Measurements from ENCODE around the gene GATA1.
"Not testable (repeated sequence)": the region's sequence is repeated elsewhere in the genome, so short reads cannot be mapped to it uniquely, and the experiment has no call there.

Gene GATA1

GRCh38 chrX:48816014-48816810 lies 29.8 kb downstream of the GATA1 start:
- no peak for DNase-seq

- DNase-seq: no peak
Measured at GRCh38 chrX:48818098-48818497, 31.7 kb downstream of the GATA1 start.

GRCh38 chrX:48818866-48819265 lies 32.5 kb downstream of the GATA1 start:
- DNase-seq: no peak

DNA sequence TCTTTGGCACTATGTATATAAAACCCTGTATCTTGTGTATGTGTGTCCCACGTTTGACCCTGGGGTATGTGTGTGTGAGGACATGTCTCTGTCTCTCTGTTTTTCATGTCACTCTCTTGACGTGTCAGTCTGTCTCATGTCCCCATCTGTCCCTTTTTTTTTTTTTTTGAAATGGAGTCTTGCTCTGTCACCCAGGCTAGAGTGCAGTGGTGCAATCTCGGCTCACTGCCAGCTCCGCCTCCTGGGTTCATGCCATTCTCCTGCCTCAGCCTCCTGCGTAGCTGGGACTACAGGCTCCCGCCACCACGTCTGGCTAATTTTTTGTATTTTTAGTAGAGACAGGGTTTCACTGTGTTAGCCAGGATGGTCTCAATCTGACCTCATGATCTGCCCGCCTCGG lies 33.0 kb downstream of the GATA1 start:
- not testable (repeated sequence) for DNase-seq

- DNase-seq: no peak
Measured at GRCh38 chrX:48823053-48823452, 36.7 kb downstream of the GATA1 start.

DNA sequence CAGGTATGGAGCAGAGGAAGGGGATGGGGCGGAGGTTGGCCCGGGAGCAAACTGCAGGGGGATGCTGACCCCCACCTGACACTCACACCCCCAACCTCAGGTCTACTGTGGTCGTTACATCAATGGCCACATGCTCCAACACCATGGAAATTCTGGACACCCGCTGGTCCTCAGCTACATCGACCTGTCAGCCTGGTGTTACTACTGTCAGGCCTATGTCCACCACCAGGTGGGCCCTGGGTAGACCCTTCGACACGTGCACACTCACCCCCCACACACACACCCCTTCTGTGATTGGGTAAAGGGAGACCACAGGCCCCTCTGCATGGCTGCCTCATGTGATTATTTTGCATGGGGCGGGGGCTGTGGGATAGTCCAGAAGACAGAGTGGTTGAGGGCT lies 37.7 kb downstream of the GATA1 start:
- DNase-seq: no peak

DNA sequence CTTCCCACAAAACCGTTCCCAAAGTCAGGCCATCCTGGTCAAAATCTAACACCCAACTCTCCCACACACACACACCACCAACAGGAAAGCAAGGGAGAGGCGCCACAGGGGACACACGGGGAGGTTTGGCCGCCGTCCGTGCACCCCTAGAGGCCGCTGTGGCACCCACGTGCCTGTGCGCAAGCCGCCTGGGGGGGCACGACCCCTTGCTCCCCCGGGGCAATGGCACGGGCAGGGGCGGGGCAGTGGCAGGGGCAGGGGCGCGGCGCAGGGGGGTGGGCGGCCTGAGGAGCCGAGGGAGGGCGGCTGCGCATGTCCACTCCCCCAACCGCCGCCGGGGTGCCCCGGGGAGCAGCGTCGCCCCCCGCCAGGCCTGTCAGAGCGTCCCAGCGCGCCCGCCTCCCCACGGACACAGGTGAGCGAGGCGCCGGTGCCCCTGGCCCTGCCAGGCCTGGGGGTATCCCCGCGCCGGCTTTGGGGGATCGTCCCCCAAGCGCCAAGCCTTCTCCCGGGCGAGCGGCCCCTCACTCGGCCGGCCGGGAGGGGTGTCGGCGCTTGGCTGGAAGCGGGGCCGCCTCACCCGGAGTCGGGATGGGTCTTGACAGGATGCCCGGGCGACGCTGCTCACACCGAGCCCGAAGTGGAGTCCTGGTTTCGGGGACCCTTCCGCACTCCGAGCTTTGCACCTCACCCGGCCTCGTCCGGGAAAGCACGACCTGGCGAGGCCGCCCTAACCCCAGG lies 39.9 kb downstream of the GATA1 start, which contains the start of gene ERAS:
Gene ERAS (plus strand): TSS at position 379 of the 741 bp plus-strand sequence. CDS start 2,611 bp downstream, outside the sequence.
- no peak for DNase-seq

DNA sequence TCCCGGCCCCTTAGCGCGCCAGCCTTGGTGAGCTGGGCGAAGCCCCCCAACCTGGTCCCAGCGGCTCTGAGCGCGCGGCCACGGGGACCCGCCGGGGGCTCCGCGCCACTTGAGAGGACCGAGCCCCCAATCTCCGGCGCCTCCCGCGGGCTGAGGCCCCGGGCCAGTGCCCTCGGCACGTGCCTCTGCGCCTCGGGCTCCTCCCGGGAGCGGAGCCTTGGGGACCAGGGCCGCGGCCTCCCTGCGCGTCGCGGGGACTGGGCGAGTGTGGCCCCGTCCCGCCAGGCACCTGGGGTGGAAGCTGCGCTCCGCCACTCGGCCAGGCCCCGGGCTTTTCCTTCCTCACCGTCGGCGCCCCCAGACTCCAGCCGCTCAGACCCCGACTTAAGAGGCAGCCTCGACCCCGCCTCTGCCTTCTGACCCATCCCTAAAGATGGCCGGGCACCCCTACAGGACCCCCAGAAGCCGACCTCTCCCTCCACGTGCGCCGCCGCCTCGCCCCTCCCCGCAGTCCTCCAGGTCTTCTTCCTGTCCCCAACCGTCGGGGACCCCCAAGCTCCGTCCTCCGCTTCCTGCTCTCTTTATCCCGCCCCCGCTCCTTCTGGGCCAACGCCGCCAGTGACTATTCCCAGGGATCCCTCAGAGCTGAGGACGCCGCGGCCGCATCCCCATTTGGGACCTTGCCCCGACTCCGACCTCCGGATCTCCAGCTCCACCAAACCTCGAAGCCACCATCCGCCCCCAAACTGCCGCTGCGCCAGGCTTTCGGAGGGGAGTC lies 40.7 kb downstream of the GATA1 start:
- DNase-seq: no peak

GRCh38 chrX:48827654-48827968 lies 41.2 kb downstream of the GATA1 start:
- DNase-seq: no peak

DNA sequence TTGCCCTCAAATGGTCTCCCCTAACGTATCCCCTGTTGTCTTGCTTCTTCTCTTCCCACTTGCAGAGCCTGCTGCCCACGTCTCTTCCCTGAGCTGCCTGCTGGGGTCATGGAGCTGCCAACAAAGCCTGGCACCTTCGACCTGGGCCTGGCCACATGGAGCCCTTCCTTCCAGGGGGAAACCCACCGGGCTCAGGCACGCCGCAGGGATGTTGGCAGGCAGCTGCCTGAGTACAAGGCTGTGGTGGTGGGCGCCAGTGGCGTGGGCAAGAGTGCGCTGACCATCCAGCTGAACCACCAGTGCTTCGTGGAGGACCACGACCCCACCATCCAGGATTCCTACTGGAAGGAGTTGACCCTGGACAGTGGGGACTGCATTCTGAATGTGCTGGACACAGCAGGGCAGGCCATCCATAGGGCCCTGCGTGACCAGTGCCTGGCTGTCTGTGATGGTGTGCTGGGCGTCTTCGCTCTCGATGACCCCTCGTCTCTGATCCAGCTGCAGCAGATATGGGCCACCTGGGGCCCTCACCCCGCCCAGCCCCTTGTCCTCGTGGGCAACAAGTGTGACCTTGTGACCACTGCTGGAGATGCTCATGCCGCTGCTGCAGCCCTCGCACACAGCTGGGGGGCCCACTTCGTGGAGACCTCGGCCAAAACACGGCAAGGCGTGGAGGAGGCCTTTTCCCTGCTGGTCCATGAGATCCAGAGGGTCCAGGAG lies 42.8 kb downstream of the GATA1 start:
- no peak for DNase-seq

GRCh38 chrX:48831136-48831908 lies 44.9 kb downstream of the GATA1 start:
- DNase-seq: no peak

- no peak for DNase-seq
Measured at GRCh38 chrX:48831909-48832291, 45.5 kb downstream of the GATA1 start.

DNA sequence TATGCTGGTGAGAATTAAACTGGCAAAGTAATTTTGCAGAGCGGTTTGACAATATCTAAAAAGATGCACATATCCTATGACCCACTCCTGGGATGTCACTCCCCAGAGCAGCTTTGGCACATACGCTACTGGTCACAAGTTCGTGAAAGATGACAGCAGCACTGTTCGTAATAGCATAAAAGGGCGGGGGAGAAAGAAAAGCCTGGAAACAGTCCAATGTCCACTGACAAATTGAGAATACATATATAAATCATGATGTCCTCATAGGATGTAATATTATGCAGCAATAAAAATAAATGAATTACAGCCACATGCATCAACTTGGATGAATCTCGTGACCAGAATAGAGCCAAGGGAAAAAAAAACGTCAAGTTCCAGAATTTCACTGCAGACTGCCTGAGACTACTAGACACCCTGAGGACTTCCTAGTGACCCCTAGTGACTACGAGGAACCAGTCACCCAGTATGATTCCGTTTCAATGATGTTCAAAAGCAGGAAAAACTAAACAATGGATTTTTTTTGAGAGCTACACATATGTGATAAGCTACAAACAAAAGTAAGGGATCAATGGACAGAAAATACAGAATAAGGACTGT lies 47.2 kb downstream of the GATA1 start:
- DNase-seq: peak; percentile 22

- DNase-seq: peak; percentile 3
Measured at GRCh38 chrX:48834383-48834709, 48.0 kb downstream of the GATA1 start.

GRCh38 chrX:48835524-48836329 lies 49.3 kb downstream of the GATA1 start, which contains the start of gene PCSK1N:
TSS of gene PCSK1N (minus strand) at chrX:48835610. CDS start at chrX:48835532, 78 bp downstream.
- peak; percentile 82 for DNase-seq

GRCh38 chrX:48839686-48840085 lies 53.3 kb downstream of the GATA1 start:
- no peak for DNase-seq

All from NCI-H1092 treated with DMSO at 0.1 percent for 48 hours (cell line).